HG02970 (cell line): ENCODE measurements around the gene GPR156.
"Not testable (repeated sequence)": the region's sequence is repeated elsewhere in the genome, so short reads cannot be mapped to it uniquely, and the experiment has no call there.

Source experiments
- ATAC-seq: cut with Tn5 transposase; IDR thresholded peaks from one replicate; pipeline ENCODE4 v1.9.1; 2021; ENCODE audit warnings: mild to moderate bottlenecking, moderate library complexity, moderate number of reproducible peaks; ENCODE audit not compliant: unreplicated experiment, low FRiP score

GPR156 gene

GRCh38 chr3:120168038-120168437, 117.0 kb downstream of the GPR156 start:
- ATAC-seq = no peak

GRCh38 chr3:120167488-120167887, 117.5 kb downstream of the GPR156 start:
- no peak for ATAC-seq

- no peak for ATAC-seq
Measured at GRCh38 chr3:120163816-120164215, 121.2 kb downstream of the GPR156 start.

- no peak for ATAC-seq
Measured at GRCh38 chr3:120163026-120163425, 122.0 kb downstream of the GPR156 start.

GRCh38 chr3:120162400-120162799, 122.6 kb downstream of the GPR156 start:
- no peak for ATAC-seq

- ATAC-seq = no peak
Measured at GRCh38 chr3:120161902-120162301, 123.1 kb downstream of the GPR156 start.

GRCh38 chr3:120160050-120160449, 125.0 kb downstream of the GPR156 start:
- no peak for ATAC-seq

- ATAC-seq = no peak
Measured at GRCh38 chr3:120157681-120158080, 127.3 kb downstream of the GPR156 start.

- no peak for ATAC-seq
Measured at GRCh38 chr3:120157113-120157512, 127.9 kb downstream of the GPR156 start.

- no peak for ATAC-seq
Measured at GRCh38 chr3:120156699-120157098, 128.3 kb downstream of the GPR156 start.

- ATAC-seq = not testable (repeated sequence)
Measured at GRCh38 chr3:120155694-120156093, 129.3 kb downstream of the GPR156 start.

GRCh38 chr3:120155108-120155507, 129.9 kb downstream of the GPR156 start:
- ATAC-seq = no peak

GRCh38 chr3:120153294-120153693, 131.7 kb downstream of the GPR156 start:
- ATAC-seq = no peak

GRCh38 chr3:120151791-120152190, 133.2 kb downstream of the GPR156 start:
- ATAC-seq = no peak

GRCh38 chr3:120148187-120148949, 136.7 kb downstream of the GPR156 start:
- no peak for ATAC-seq

- ATAC-seq = no peak
Measured at GRCh38 chr3:120147072-120147871, 137.8 kb downstream of the GPR156 start.

GRCh38 chr3:120145542-120146285, 139.3 kb downstream of the GPR156 start:
- no peak for ATAC-seq

- ATAC-seq = no peak
Measured at GRCh38 chr3:120144267-120144666, 140.8 kb downstream of the GPR156 start.

- ATAC-seq = no peak
Measured at GRCh38 chr3:120143676-120144075, 141.3 kb downstream of the GPR156 start.

GRCh38 chr3:120142236-120142635, 142.8 kb downstream of the GPR156 start:
- ATAC-seq = no peak
